GM21619 (cell line): ENCODE data around the gene PHF21A.
A peak's percentile ranks its signal among the peaks of the same experiment; 100 is the strongest.

Source experiments
- ATAC-seq: cut with Tn5 transposase; IDR thresholded peaks from one replicate; pipeline ENCODE4 v1.9.1; 2021; ENCODE audit not compliant: unreplicated experiment

PHF21A gene

GRCh38 chr11:46121301-46121723 is at the start of gene PHF21A:
TSS of gene PHF21A (minus strand) at chr11:46121454. CDS start at chr11:46084219, 37,235 bp downstream.
- ATAC-seq: peak; percentile 52

- no peak for ATAC-seq
Measured at GRCh38 chr11:46170797-46171196, 49.5 kb upstream of the PHF21A start.

- no peak for ATAC-seq
Measured at GRCh38 chr11:46162700-46163099, 41.4 kb upstream of the PHF21A start.

- ATAC-seq: no peak
Measured at GRCh38 chr11:46161201-46161600, 39.9 kb upstream of the PHF21A start.

GRCh38 chr11:46160100-46160499 is 38.8 kb upstream of the PHF21A start:
- ATAC-seq: no peak

GRCh38 chr11:46159680-46160079 is 38.4 kb upstream of the PHF21A start:
- ATAC-seq: no peak

GRCh38 chr11:46149826-46150225 is 28.6 kb upstream of the PHF21A start:
- ATAC-seq: no peak

- no peak for ATAC-seq
Measured at GRCh38 chr11:46149342-46149741, 28.1 kb upstream of the PHF21A start.

- no peak for ATAC-seq
Measured at GRCh38 chr11:46144741-46145140, 23.5 kb upstream of the PHF21A start.

GRCh38 chr11:46143049-46143806 is 22.0 kb upstream of the PHF21A start:
- no peak for ATAC-seq

GRCh38 chr11:46142561-46142960 is 21.3 kb upstream of the PHF21A start:
- ATAC-seq: no peak

- no peak for ATAC-seq
Measured at GRCh38 chr11:46141597-46141996, 20.3 kb upstream of the PHF21A start.

- ATAC-seq: no peak
Measured at GRCh38 chr11:46134540-46134939, 13.3 kb upstream of the PHF21A start.

- ATAC-seq: no peak
Measured at GRCh38 chr11:46134061-46134460, 12.8 kb upstream of the PHF21A start.

- no peak for ATAC-seq
Measured at GRCh38 chr11:46133119-46133518, 11.9 kb upstream of the PHF21A start.

GRCh38 chr11:46130286-46130940 is 9.2 kb upstream of the PHF21A start:
- no peak for ATAC-seq

GRCh38 chr11:46129133-46129532 is 7.9 kb upstream of the PHF21A start:
- ATAC-seq: no peak

GRCh38 chr11:46127150-46127638 is 5.9 kb upstream of the PHF21A start:
- ATAC-seq: peak; percentile 76

- ATAC-seq: no peak
Measured at GRCh38 chr11:46125284-46125683, 4.0 kb upstream of the PHF21A start.

GRCh38 chr11:46122945-46123715 is 1.9 kb upstream of the PHF21A start:
- ATAC-seq: no peak

- ATAC-seq: peak; percentile 46
Measured at GRCh38 chr11:46121724-46122477, 647 bp upstream of the PHF21A start.
